NT2/D1 (cell line): ENCODE measurements around the gene ARHGEF16.

Experiments used
- SUZ12 ChIP-seq: IDR thresholded peaks from 2 replicates; pipeline ENCODE4 v1.6.1; 2011; ENCODE audit not compliant: insufficient read length, insufficient read depth; ENCODE audit errors: extremely low read depth
- YY1 ChIP-seq: IDR thresholded peaks from 2 replicates; pipeline ENCODE4 v1.6.1; 2011; ENCODE audit not compliant: insufficient read length, insufficient read depth
- ZNF274 ChIP-seq: IDR thresholded peaks from 2 replicates; pipeline ENCODE4 v1.6.1; 2011; ENCODE audit warnings: mild to moderate bottlenecking, low read depth, low read length

GRCh38 chr1:3412376-3412775 lies 42.1 kb upstream of the ARHGEF16 start:
- TF ChIP-seq YY1 (no peak), SUZ12 (no peak), ZNF274 (no peak)
